ENCODE data around the gene CYB561D1.

The CYB561D1 gene

GRCh38 chr1:109527098-109527811 is 33.4 kb downstream of the CYB561D1 start:
- Mint-ChIP-seq H3K4me1 (ENCODE audit: low read depth) (peaks cover 12% of the 10 kb centered on the region), H3K9me3 (no peaks in the 10 kb centered on the region), H3K27ac (no peak overlapping the region), H3K4me3 (no peak overlapping the region), H3K36me3 (ENCODE audit: low read depth) (no peaks in the 10 kb centered on the region), H3K27me3 (no peaks in the 10 kb centered on the region)

GRCh38 chr1:109527846-109528695 is 34.2 kb downstream of the CYB561D1 start:
- no peak overlapping the region for H3K4me3 Mint-ChIP-seq
- peaks cover 17% of the 10 kb centered on the region for H3K4me1 Mint-ChIP-seq (ENCODE audit: low read depth)
- no peaks in the 10 kb centered on the region for H3K27me3 Mint-ChIP-seq
- no peaks in the 10 kb centered on the region for H3K36me3 Mint-ChIP-seq (ENCODE audit: low read depth)
- H3K27ac Mint-ChIP-seq: no peak overlapping the region
- H3K9me3 Mint-ChIP-seq: no peaks in the 10 kb centered on the region

DNA sequence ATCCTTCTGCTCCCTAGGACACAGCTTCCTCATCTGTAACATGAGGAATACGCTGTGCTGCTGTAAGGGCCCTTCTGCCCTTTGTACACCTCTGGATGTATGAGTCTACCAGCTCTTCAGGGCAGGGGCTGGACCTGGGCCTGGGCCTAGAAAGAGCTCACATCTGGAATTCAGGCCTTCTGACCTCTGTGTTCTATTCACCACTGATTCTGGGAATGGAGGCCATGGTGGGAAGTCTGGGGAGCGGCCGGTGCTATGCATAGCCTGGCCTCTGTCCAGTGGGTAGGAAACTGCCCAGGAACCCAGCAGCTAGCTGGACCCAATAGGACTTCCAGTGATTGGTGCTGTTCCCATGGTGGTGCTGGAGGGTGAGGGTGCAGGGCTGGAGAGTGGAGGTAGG is 34.8 kb downstream of the CYB561D1 start:
- Mint-ChIP-seq H3K9me3 (no peaks in the 10 kb centered on the region), H3K36me3 (ENCODE audit: low read depth) (no peaks in the 10 kb centered on the region), H3K27ac (no peak overlapping the region), H3K4me3 (no peak overlapping the region), H3K27me3 (no peaks in the 10 kb centered on the region), H3K4me1 (ENCODE audit: low read depth) (peaks cover 17% of the 10 kb centered on the region)

- H3K27me3 Mint-ChIP-seq: no peaks in the 10 kb centered on the region
Observed at GRCh38 chr1:109529881-109530456, 36.1 kb downstream of the CYB561D1 start.

DNA sequence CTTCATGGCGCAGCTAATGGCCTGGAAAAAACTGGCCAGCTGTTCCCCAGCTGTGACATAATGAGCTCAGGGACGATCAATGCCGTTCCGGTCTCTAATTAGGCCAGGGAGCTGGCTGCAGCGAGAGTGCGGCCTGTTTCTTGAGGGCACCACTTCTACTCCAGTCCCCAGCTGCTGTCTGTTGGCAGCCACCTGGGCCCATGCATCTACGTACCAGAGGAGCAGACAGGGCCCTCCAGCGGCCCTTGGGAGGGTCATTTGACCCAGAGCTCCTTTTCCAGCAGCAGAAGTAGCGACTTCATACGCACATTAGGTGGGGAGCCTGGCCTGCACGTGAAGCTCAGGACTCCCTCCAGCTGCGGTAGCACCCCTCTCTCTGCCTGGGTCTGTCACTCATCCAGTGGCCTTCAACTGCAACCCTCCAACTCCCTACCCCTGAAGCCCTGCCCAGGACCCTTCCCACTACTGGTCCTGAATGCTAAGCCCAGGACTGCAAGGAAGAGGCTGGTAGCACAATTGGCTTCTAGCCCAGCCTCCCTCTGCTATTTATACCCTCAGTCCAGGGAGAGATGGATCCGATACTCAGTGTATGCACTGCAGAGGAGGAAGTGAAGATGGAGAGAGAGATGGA is 36.7 kb downstream of the CYB561D1 start:
- peaks cover 17% of the 10 kb centered on the region for H3K4me1 Mint-ChIP-seq (ENCODE audit: low read depth)
- H3K9me3 Mint-ChIP-seq: no peaks in the 10 kb centered on the region
- no peak overlapping the region for H3K4me3 Mint-ChIP-seq
- no peak overlapping the region for H3K27ac Mint-ChIP-seq
- H3K36me3 Mint-ChIP-seq (ENCODE audit: low read depth): no peaks in the 10 kb centered on the region
- no peaks in the 10 kb centered on the region for H3K27me3 Mint-ChIP-seq

More at GRCh38 chr1:109529881-109530456, 36.1 kb downstream of the CYB561D1 start:
- Mint-ChIP-seq H3K9me3 (no peaks in the 10 kb centered on the region), H3K27ac (no peak overlapping the region), H3K4me3 (no peak overlapping the region), H3K4me1 (ENCODE audit: low read depth) (peaks cover 17% of the 10 kb centered on the region), H3K36me3 (ENCODE audit: low read depth) (no peaks in the 10 kb centered on the region)

- no peak overlapping the region for H3K4me3 Mint-ChIP-seq
- no peaks in the 10 kb centered on the region for H3K9me3 Mint-ChIP-seq
- H3K36me3 Mint-ChIP-seq (ENCODE audit: low read depth): no peaks in the 10 kb centered on the region
- peaks cover 17% of the 10 kb centered on the region for H3K4me1 Mint-ChIP-seq (ENCODE audit: low read depth)
- H3K27me3 Mint-ChIP-seq: no peaks in the 10 kb centered on the region
- H3K27ac Mint-ChIP-seq: no peak overlapping the region
Observed at GRCh38 chr1:109531380-109531779, 37.5 kb downstream of the CYB561D1 start.

- no peaks in the 10 kb centered on the region for H3K27me3 Mint-ChIP-seq
- H3K4me1 Mint-ChIP-seq (ENCODE audit: low read depth): peaks cover 17% of the 10 kb centered on the region
- H3K4me3 Mint-ChIP-seq: no peak overlapping the region
- H3K36me3 Mint-ChIP-seq (ENCODE audit: low read depth): no peaks in the 10 kb centered on the region
- no peak overlapping the region for H3K27ac Mint-ChIP-seq
- no peaks in the 10 kb centered on the region for H3K9me3 Mint-ChIP-seq
Observed at GRCh38 chr1:109531826-109532364, 38.0 kb downstream of the CYB561D1 start.

DNA sequence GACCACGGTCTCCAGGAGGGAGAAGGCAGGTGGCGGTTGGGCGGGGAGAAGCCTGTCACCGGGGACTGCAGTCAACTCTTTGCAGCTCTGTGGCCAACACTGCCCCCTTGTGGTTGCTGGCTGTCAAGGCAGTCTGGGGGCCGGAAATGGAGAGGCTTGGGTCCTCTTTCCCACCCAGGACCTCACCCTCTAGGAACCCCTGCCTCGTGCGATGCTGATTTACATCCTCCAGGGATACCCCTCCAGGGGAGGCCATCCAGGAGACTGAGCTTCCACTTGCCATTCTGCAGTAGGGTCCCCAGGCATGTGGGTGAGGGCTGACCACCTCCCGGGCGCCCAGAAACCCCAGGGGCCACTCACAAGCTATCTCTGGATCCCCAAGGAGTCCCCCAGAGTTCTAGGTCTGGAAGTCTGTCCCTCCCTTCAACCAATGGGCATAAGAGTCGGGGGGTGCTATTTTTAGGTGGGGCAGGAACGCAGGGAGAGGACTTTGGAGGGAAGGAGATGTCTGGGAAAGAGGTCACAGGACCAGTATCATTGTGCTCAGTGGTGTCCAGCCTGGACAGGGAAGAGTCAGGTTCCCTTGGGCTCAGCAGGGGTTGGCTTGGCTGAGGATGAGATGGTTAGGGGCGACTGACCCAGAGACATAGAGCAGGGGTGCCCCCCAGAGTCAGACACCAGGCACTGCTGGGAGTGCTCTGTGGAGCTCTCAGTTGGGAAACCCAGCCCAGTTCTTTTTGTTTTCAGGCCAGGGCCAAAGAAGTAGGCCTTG is 38.7 kb downstream of the CYB561D1 start:
- Mint-ChIP-seq H3K4me1 (ENCODE audit: low read depth) (peaks cover 17% of the 10 kb centered on the region), H3K27me3 (no peaks in the 10 kb centered on the region), H3K27ac (peak overlapping the region; percentile 85), H3K4me3 (peak overlapping the region; percentile 60), H3K36me3 (ENCODE audit: low read depth) (no peaks in the 10 kb centered on the region), H3K9me3 (no peaks in the 10 kb centered on the region)

- Mint-ChIP-seq H3K9me3 (no peaks in the 10 kb centered on the region), H3K4me3 (no peak overlapping the region), H3K36me3 (ENCODE audit: low read depth) (no peaks in the 10 kb centered on the region), H3K4me1 (ENCODE audit: low read depth) (peaks cover 17% of the 10 kb centered on the region), H3K27me3 (no peaks in the 10 kb centered on the region), H3K27ac (no peak overlapping the region)
Observed at GRCh38 chr1:109534307-109534858, 40.5 kb downstream of the CYB561D1 start.

DNA sequence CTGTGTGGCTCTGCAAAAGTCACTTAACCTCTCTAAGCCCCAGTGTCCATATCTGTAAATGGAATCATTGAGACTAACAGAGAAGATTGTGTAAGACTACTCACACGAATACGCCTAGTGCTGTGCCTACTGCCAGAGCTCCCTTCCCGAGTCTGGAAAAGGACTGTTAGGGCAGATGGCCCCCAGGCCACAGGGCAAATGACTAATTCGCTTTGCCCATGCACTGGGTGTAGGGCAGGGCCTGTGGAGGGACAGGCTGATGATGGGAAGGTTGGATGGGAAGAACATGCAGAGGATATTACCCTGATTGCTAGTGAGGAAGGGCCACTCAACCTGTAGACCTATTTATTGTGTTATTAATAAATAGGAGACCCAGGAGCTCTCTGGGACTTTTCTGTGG is 41.6 kb downstream of the CYB561D1 start:
- Mint-ChIP-seq H3K4me3 (no peak overlapping the region), H3K27ac (no peak overlapping the region), H3K9me3 (no peaks in the 10 kb centered on the region), H3K4me1 (ENCODE audit: low read depth) (peaks cover 17% of the 10 kb centered on the region), H3K36me3 (ENCODE audit: low read depth) (no peaks in the 10 kb centered on the region), H3K27me3 (no peaks in the 10 kb centered on the region)

GRCh38 chr1:109535971-109536491 is 42.1 kb downstream of the CYB561D1 start:
- H3K27ac Mint-ChIP-seq: no peak overlapping the region
- H3K27me3 Mint-ChIP-seq: no peaks in the 10 kb centered on the region
- H3K36me3 Mint-ChIP-seq (ENCODE audit: low read depth): no peaks in the 10 kb centered on the region
- no peak overlapping the region for H3K4me3 Mint-ChIP-seq
- no peaks in the 10 kb centered on the region for H3K9me3 Mint-ChIP-seq
- H3K4me1 Mint-ChIP-seq (ENCODE audit: low read depth): peaks cover 14% of the 10 kb centered on the region

- H3K27ac Mint-ChIP-seq: no peak overlapping the region
- H3K27me3 Mint-ChIP-seq: no peaks in the 10 kb centered on the region
- H3K4me3 Mint-ChIP-seq: no peak overlapping the region
- no peaks in the 10 kb centered on the region for H3K36me3 Mint-ChIP-seq (ENCODE audit: low read depth)
- H3K9me3 Mint-ChIP-seq: no peaks in the 10 kb centered on the region
- peaks cover 2% of the 10 kb centered on the region for H3K4me1 Mint-ChIP-seq (ENCODE audit: low read depth)
Observed at GRCh38 chr1:109537450-109538178, 43.7 kb downstream of the CYB561D1 start.

- H3K36me3 Mint-ChIP-seq (ENCODE audit: low read depth): no peaks in the 10 kb centered on the region
- H3K4me1 Mint-ChIP-seq (ENCODE audit: low read depth): no peaks in the 10 kb centered on the region
- H3K9me3 Mint-ChIP-seq: no peaks in the 10 kb centered on the region
- H3K27ac Mint-ChIP-seq: no peak overlapping the region
- no peaks in the 10 kb centered on the region for H3K27me3 Mint-ChIP-seq
- H3K4me3 Mint-ChIP-seq: no peak overlapping the region
Observed at GRCh38 chr1:109538827-109539555, 45.1 kb downstream of the CYB561D1 start.

All from stimulated activated naive CD8-positive, alpha-beta T cell treated with anti-CD3 and anti-CD28 coated beads, Interleukin-15, Interleukin-2, amounts not matched to agents 100 ng/mL and 50 ng/mL, for 24 hours (primary cell).